Measurements from ENCODE around the gene DOCK1.

DNA sequence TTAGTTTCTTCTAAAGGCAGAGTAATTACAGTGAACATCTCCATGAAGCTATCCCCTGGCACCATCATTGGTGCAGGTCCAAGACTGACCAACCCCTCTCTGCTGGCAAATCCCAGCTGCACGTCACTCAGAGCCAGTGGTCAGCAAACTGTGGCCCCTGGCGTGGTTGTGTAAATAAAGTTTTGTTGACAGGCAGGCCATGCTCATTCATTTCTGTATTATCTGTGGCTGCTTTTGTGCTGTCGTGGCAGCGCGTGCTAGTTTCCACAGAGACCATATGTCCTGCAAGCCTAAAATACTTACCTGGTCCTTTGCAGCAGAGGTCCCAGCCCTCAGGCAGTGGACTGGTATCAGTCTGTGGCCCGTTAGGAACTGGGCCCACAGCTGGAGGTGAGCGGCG lies 526.3 kb downstream of the DOCK1 start:
- TF ChIP-seq, protein P1, sequence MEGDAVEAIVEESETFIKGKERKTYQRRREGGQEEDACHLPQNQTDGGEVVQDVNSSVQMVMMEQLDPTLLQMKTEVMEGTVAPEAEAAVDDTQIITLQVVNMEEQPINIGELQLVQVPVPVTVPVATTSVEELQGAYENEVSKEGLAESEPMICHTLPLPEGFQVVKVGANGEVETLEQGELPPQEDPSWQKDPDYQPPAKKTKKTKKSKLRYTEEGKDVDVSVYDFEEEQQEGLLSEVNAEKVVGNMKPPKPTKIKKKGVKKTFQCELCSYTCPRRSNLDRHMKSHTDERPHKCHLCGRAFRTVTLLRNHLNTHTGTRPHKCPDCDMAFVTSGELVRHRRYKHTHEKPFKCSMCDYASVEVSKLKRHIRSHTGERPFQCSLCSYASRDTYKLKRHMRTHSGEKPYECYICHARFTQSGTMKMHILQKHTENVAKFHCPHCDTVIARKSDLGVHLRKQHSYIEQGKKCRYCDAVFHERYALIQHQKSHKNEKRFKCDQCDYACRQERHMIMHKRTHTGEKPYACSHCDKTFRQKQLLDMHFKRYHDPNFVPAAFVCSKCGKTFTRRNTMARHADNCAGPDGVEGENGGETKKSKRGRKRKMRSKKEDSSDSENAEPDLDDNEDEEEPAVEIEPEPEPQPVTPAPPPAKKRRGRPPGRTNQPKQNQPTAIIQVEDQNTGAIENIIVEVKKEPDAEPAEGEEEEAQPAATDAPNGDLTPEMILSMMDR (IDR thresholded peaks at IDR 0.05; ENCODE audit: low read length), result no peak
- TF ChIP-seq EZH2 (optimal IDR thresholded peaks at IDR 0.05; ENCODE audit: low read depth, low read length) (no peak), EZH2phosphoT487 (IDR thresholded peaks at IDR 0.05; ENCODE audit: low read length) (no peak)

Data from MM.1S (cell line).